Effector memory CD8-positive, alpha-beta T cell (primary cell): ENCODE results near the gene KCNA5.

Source experiments
- ATAC-seq: fragments of 150-1000 bp; cut with Tn5 transposase; replicated peaks from 2 replicates; pipeline ENCODE4 v1.10.0; 2021; ENCODE audit warnings: mild to moderate bottlenecking, moderate library complexity
- DNase-seq, 3 experiments: peaks; one replicate each; pipeline ENCODE4 v3.0.0; 2021
- H3K27ac Mint-ChIP-seq, 2 donors: one replicate each; pipeline ENCODE4 v1.8.0; 2022; ENCODE audit warnings: mild to moderate bottlenecking in 2 of 2, mixed read lengths in 2 of 2, moderate library complexity in 2 of 2
- H3K27me3 Mint-ChIP-seq, 2 donors: one replicate each; pipeline ENCODE4 v1.8.0; 2022; ENCODE audit warnings: mixed read lengths in 2 of 2
- H3K36me3 Mint-ChIP-seq: one replicate; pipeline ENCODE4 v1.8.0; 2022; ENCODE audit warnings: mild to moderate bottlenecking, moderate library complexity, mixed read lengths; ENCODE audit not compliant: insufficient read depth
- H3K4me1 Mint-ChIP-seq, 2 donors: one replicate each; pipeline ENCODE4 v1.8.0; 2022; ENCODE audit warnings: low read depth in 2 of 2, mixed read lengths in 2 of 2
- H3K4me3 Mint-ChIP-seq, 2 donors: one replicate each; pipeline ENCODE4 v1.8.0; 2022; ENCODE audit warnings: mild to moderate bottlenecking in 2 of 2, mixed read lengths in 2 of 2, moderate library complexity in 2 of 2
- H3K9me3 Mint-ChIP-seq, 2 donors: one replicate each; pipeline ENCODE4 v1.8.0; 2022; ENCODE audit warnings: mixed read lengths in 2 of 2

Gene KCNA5

GRCh38 chr12:5034603-5035002 is 9.1 kb upstream of the KCNA5 start:
- H3K4me1 Mint-ChIP-seq, result no peaks in the 10 kb centered on the region
- no peak for ATAC-seq
- H3K27ac Mint-ChIP-seq, result no peak overlapping the region
- no peak for DNase-seq
- peaks cover 22 to 42% of the 10 kb centered on the region in 2 donors for H3K27me3 Mint-ChIP-seq
- H3K9me3 Mint-ChIP-seq, result no peaks in the 10 kb centered on the region
- no peaks in the 10 kb centered on the region for H3K36me3 Mint-ChIP-seq
- H3K4me3 Mint-ChIP-seq, result no peak overlapping the region

- H3K36me3 Mint-ChIP-seq, result no peaks in the 10 kb centered on the region
- peaks cover 28 to 52% of the 10 kb centered on the region in 2 donors for H3K27me3 Mint-ChIP-seq
- no peak overlapping the region for H3K27ac Mint-ChIP-seq
- H3K4me3 Mint-ChIP-seq, result no peak overlapping the region
- ATAC-seq (no peak), DNase-seq (no peak)
- no peaks in the 10 kb centered on the region for H3K4me1 Mint-ChIP-seq
- H3K9me3 Mint-ChIP-seq, result no peaks in the 10 kb centered on the region
Observed at GRCh38 chr12:5035618-5036017, 8.1 kb upstream of the KCNA5 start.

- Mint-ChIP-seq H3K36me3 (no peaks in the 10 kb centered on the region), H3K27me3 (peaks cover 32 to 56% of the 10 kb centered on the region in 2 donors), H3K4me3 (no peak overlapping the region), H3K27ac (no peak overlapping the region), H3K9me3 (no peaks in the 10 kb centered on the region), H3K4me1 (no peaks in the 10 kb centered on the region)
- no peak for DNase-seq
- ATAC-seq, result no peak
Observed at GRCh38 chr12:5036031-5036430, 7.6 kb upstream of the KCNA5 start.

- Mint-ChIP-seq H3K4me3 (no peak overlapping the region), H3K27me3 (peaks cover 32 to 70% of the 10 kb centered on the region in 2 donors)
- ATAC-seq, result no peak
Observed at GRCh38 chr12:5037795-5038357, 5.8 kb upstream of the KCNA5 start.

GRCh38 chr12:5038781-5039311 is 4.8 kb upstream of the KCNA5 start:
- H3K27ac Mint-ChIP-seq, result no peak overlapping the region
- no peaks in the 10 kb centered on the region for H3K36me3 Mint-ChIP-seq
- H3K4me3 Mint-ChIP-seq, result no peak overlapping the region
- ATAC-seq (no peak), DNase-seq (no peak)
- no peaks in the 10 kb centered on the region for H3K4me1 Mint-ChIP-seq
- H3K27me3 Mint-ChIP-seq, result peaks cover 29 to 73% of the 10 kb centered on the region in 2 donors
- no peaks in the 10 kb centered on the region for H3K9me3 Mint-ChIP-seq

More at GRCh38 chr12:5037795-5038357, 5.8 kb upstream of the KCNA5 start:
- Mint-ChIP-seq H3K9me3 (no peaks in the 10 kb centered on the region), H3K4me1 (no peaks in the 10 kb centered on the region), H3K27ac (no peak overlapping the region), H3K36me3 (no peaks in the 10 kb centered on the region)
- DNase-seq, result no peak

GRCh38 chr12:5039815-5040214 is 3.9 kb upstream of the KCNA5 start:
- no peak overlapping the region for H3K4me3 Mint-ChIP-seq
- H3K9me3 Mint-ChIP-seq, result no peaks in the 10 kb centered on the region
- DNase-seq (no peak), ATAC-seq (no peak)
- H3K36me3 Mint-ChIP-seq, result no peaks in the 10 kb centered on the region
- H3K4me1 Mint-ChIP-seq, result no peaks in the 10 kb centered on the region
- no peak overlapping the region for H3K27ac Mint-ChIP-seq
- H3K27me3 Mint-ChIP-seq, result peaks cover 29 to 76% of the 10 kb centered on the region in 2 donors

GRCh38 chr12:5040368-5040767 is 3.3 kb upstream of the KCNA5 start:
- H3K27ac Mint-ChIP-seq, result no peak overlapping the region
- no peak overlapping the region for H3K4me3 Mint-ChIP-seq
- H3K36me3 Mint-ChIP-seq, result no peaks in the 10 kb centered on the region
- H3K4me1 Mint-ChIP-seq, result no peaks in the 10 kb centered on the region
- ATAC-seq, result no peak
- peaks cover 33 to 82% of the 10 kb centered on the region in 2 donors for H3K27me3 Mint-ChIP-seq
- peaks cover 0 to 3% of the 10 kb centered on the region in 2 donors for H3K9me3 Mint-ChIP-seq
- DNase-seq, result no peak

- DNase-seq (no peak), ATAC-seq (no peak)
- no peak overlapping the region for H3K27ac Mint-ChIP-seq
- H3K9me3 Mint-ChIP-seq, result peaks cover 0 to 7% of the 10 kb centered on the region in 2 donors
- no peaks in the 10 kb centered on the region for H3K4me1 Mint-ChIP-seq
- no peak overlapping the region for H3K4me3 Mint-ChIP-seq
- H3K36me3 Mint-ChIP-seq, result no peaks in the 10 kb centered on the region
- H3K27me3 Mint-ChIP-seq, result peaks cover 26 to 65% of the 10 kb centered on the region in 2 donors
Observed at GRCh38 chr12:5044420-5045295, 979 bp downstream of the KCNA5 start.

- H3K9me3 Mint-ChIP-seq, result peaks cover 0 to 7% of the 10 kb centered on the region in 2 donors
- no peaks in the 10 kb centered on the region for H3K4me1 Mint-ChIP-seq
- H3K36me3 Mint-ChIP-seq, result no peaks in the 10 kb centered on the region
- no peak overlapping the region for H3K27ac Mint-ChIP-seq
- H3K4me3 Mint-ChIP-seq, result no peak overlapping the region
- DNase-seq, result no peak
- peaks cover 20 to 53% of the 10 kb centered on the region in 2 donors for H3K27me3 Mint-ChIP-seq
- ATAC-seq, result no peak
Observed at GRCh38 chr12:5047094-5047493, 3.4 kb downstream of the KCNA5 start.

- Mint-ChIP-seq H3K27me3 (peaks cover 20 to 47% of the 10 kb centered on the region in 2 donors), H3K4me1 (no peaks in the 10 kb centered on the region), H3K36me3 (no peaks in the 10 kb centered on the region), H3K27ac (no peak overlapping the region), H3K9me3 (peaks cover 0 to 7% of the 10 kb centered on the region in 2 donors), H3K4me3 (no peak overlapping the region)
- no peak for DNase-seq
- no peak for ATAC-seq
Observed at GRCh38 chr12:5047729-5048128, 4.0 kb downstream of the KCNA5 start.

GRCh38 chr12:5050542-5050941 is 6.9 kb downstream of the KCNA5 start:
- DNase-seq (no peak), ATAC-seq (no peak)
- no peak overlapping the region for H3K27ac Mint-ChIP-seq
- peaks cover 0 to 2% of the 10 kb centered on the region in 2 donors for H3K9me3 Mint-ChIP-seq
- no peaks in the 10 kb centered on the region for H3K36me3 Mint-ChIP-seq
- no peaks in the 10 kb centered on the region for H3K4me1 Mint-ChIP-seq
- H3K27me3 Mint-ChIP-seq, result peaks cover 23 to 34% of the 10 kb centered on the region in 2 donors
- no peak overlapping the region for H3K4me3 Mint-ChIP-seq

GRCh38 chr12:5051334-5051733 is 7.7 kb downstream of the KCNA5 start:
- ATAC-seq (no peak), DNase-seq (no peak)
- Mint-ChIP-seq H3K36me3 (no peaks in the 10 kb centered on the region), H3K4me3 (no peak overlapping the region), H3K27ac (no peak overlapping the region), H3K27me3 (peaks cover 19 to 27% of the 10 kb centered on the region in 2 donors), H3K4me1 (no peaks in the 10 kb centered on the region), H3K9me3 (no peaks in the 10 kb centered on the region)

- H3K4me1 Mint-ChIP-seq, result no peaks in the 10 kb centered on the region
Observed at GRCh38 chr12:5051913-5052312, 8.2 kb downstream of the KCNA5 start.

GRCh38 chr12:5052348-5052747 is 8.7 kb downstream of the KCNA5 start:
- H3K27me3 Mint-ChIP-seq, result peaks cover 28 to 32% of the 10 kb centered on the region in 2 donors
- H3K27ac Mint-ChIP-seq, result no peak overlapping the region
- no peaks in the 10 kb centered on the region for H3K9me3 Mint-ChIP-seq
- no peaks in the 10 kb centered on the region for H3K36me3 Mint-ChIP-seq
- no peaks in the 10 kb centered on the region for H3K4me1 Mint-ChIP-seq
- ATAC-seq, result no peak
- no peak for DNase-seq
- no peak overlapping the region for H3K4me3 Mint-ChIP-seq

More at GRCh38 chr12:5051913-5052312, 8.2 kb downstream of the KCNA5 start:
- Mint-ChIP-seq H3K27ac (no peak overlapping the region), H3K36me3 (no peaks in the 10 kb centered on the region), H3K4me3 (no peak overlapping the region), H3K9me3 (no peaks in the 10 kb centered on the region), H3K27me3 (peaks cover 24 to 28% of the 10 kb centered on the region in 2 donors)
- no peak for DNase-seq
- ATAC-seq, result no peak
